ENCODE data around the gene KCNJ15.

DNA sequence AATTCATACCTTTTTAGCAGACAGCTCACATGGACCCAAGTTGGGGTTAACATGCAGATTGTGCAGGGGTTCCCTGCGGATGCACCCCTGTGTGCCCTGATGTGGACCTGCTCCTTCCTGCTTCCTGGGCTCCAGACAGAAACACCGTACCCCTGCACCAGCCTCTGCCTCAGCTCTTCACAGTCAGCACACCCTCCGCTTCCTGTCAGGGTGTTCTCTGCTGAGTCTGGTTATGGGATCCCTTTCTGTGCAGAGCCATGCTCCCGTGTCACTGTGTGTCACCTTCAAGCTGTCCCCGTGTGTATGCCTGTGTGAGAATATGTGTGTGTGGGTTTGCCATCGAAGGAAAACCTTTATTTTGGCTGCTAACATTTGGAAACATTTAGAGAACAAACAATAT is 48.7 kb upstream of the KCNJ15 start:
- TF ChIP-seq EZH2 (IDR thresholded peaks at IDR 0.05; ENCODE audit: insufficient read depth, poor library complexity, severe bottlenecking) (no peak), EZH2phosphoT487 (IDR thresholded peaks at IDR 0.05; ENCODE audit: insufficient read depth, low read depth) (no peak)
